Ascending aorta (tissue), 2 donors: ENCODE measurements around the gene RFPL3. TPM values are rescaled to one million over a fixed set of nuclear protein-coding genes. Genes with fewer than 3 reads are reported as not detected.

ENCODE experiments used
- DNase-seq, 2 donors: peaks; one replicate each; pipeline ENCODE4 v3.0.0-alpha.2; 2019; ENCODE audit warnings: low spot score in 2 of 2
- H3K27ac ChIP-seq, 2 donors: fragments of 200-600 bp; sonication (generic); one replicate each; pipeline ENCODE4 v1.5.1; 2016 to 2017; ENCODE audit warnings: mild to moderate bottlenecking in 1 of 2
- H3K27me3 ChIP-seq: fragments of 200-600 bp; sonication (generic); one replicate; pipeline ENCODE4 v1.5.1; 2017
- H3K36me3 ChIP-seq, 2 donors: fragments of 200-600 bp; sonication (generic); one replicate each; pipeline ENCODE4 v1.5.1; 2016
- H3K4me1 ChIP-seq, 2 donors: fragments of 200-600 bp; sonication (generic); one replicate each; pipeline ENCODE4 v1.5.1; 2016 to 2017; ENCODE audit warnings: mild to moderate bottlenecking in 1 of 2
- H3K4me3 ChIP-seq, 2 donors: fragments of 200-600 bp; sonication (generic); one replicate each; pipeline ENCODE4 v1.5.1; 2016 to 2017; ENCODE audit warnings: mild to moderate bottlenecking in 1 of 2
- H3K9me3 ChIP-seq, 2 donors: fragments of 200-600 bp; sonication (generic); one replicate each; pipeline ENCODE4 v1.5.1; 2016
- intact Hi-C: fragments of 100-400 bp; cut with DNase I; formaldehyde crosslinking; loops from one replicate; pipeline ENCODE4 v1.15.1; 2023
- total RNA-seq: library from RNA; depleted of rRNA; stranded (reverse); fragments of >200 nt; gene quantifications from one replicate; pipeline ENCODE4 v1.1.0, GENCODE V29; 2016
- TF ChIP-seq, protein P1 (sequence below), 3 experiments: fragments of 200-600 bp in 2 of 3; fragments of 450-650 bp in 1 of 3; sonication (generic) in 2 of 3; IDR thresholded peaks; one replicate each; pipeline ENCODE4 v1.5.1; 2016 to 2019; ENCODE audit warnings: antibody characterized with exemption in 3 of 3, mild to moderate bottlenecking in 1 of 3, moderate library complexity in 1 of 3

Gene RFPL3
- total RNA-seq, 1 donor from 2014 or later = not detected

- intact Hi-C loops = no loop called here
- TF ChIP-seq, protein P1, sequence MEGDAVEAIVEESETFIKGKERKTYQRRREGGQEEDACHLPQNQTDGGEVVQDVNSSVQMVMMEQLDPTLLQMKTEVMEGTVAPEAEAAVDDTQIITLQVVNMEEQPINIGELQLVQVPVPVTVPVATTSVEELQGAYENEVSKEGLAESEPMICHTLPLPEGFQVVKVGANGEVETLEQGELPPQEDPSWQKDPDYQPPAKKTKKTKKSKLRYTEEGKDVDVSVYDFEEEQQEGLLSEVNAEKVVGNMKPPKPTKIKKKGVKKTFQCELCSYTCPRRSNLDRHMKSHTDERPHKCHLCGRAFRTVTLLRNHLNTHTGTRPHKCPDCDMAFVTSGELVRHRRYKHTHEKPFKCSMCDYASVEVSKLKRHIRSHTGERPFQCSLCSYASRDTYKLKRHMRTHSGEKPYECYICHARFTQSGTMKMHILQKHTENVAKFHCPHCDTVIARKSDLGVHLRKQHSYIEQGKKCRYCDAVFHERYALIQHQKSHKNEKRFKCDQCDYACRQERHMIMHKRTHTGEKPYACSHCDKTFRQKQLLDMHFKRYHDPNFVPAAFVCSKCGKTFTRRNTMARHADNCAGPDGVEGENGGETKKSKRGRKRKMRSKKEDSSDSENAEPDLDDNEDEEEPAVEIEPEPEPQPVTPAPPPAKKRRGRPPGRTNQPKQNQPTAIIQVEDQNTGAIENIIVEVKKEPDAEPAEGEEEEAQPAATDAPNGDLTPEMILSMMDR (IDR thresholded peaks at IDR 0.05) = no peak
- no peak overlapping the region for H3K4me3 ChIP-seq
- no peak overlapping the region for H3K27ac ChIP-seq
- H3K4me1 ChIP-seq = no peaks in the 10 kb centered on the region
- no peaks in the 10 kb centered on the region for H3K36me3 ChIP-seq
- no peaks in the 10 kb centered on the region for H3K9me3 ChIP-seq
- H3K27me3 ChIP-seq = no peaks in the 10 kb centered on the region
- no peak for DNase-seq
These were observed 3.6 kb downstream of the RFPL3 start for GRCh38 chr22:32361257-32361656.

DNA sequence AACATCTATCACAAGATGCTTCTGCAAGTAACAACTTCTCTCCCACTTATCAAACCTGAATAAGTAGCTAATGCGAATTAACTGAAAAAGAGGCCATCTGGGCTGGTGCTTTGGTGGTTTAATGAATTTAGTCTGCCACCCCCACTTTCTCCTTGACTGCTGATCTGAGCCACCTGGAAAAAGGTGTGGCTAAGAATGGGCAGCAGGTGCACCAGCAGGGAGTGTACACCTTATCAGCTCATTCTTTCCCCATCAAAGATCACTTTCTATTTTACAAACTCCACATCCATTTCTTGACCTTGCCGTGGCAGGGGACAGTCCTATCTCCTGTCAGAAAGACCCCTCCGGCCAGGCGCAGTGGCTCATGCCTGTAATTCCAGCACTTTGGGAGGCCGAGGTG, 6.5 kb downstream of the RFPL3 start:
- no peaks in the 10 kb centered on the region for H3K4me1 ChIP-seq
- H3K9me3 ChIP-seq = no peaks in the 10 kb centered on the region
- no peak for DNase-seq
- intact Hi-C loops = no loop called here
- H3K4me3 ChIP-seq = no peak overlapping the region
- no peaks in the 10 kb centered on the region for H3K36me3 ChIP-seq
- H3K27me3 ChIP-seq = no peaks in the 10 kb centered on the region
- H3K27ac ChIP-seq = no peak overlapping the region
- TF ChIP-seq, protein P1 (IDR thresholded peaks at IDR 0.05) = no peak

- intact Hi-C loops = no loop called here
- H3K27me3 ChIP-seq = no peaks in the 10 kb centered on the region
- H3K4me3 ChIP-seq = no peak overlapping the region
- H3K27ac ChIP-seq = no peak overlapping the region
- no peaks in the 10 kb centered on the region for H3K9me3 ChIP-seq
- no peak for DNase-seq
- no peaks in the 10 kb centered on the region for H3K36me3 ChIP-seq
- no peaks in the 10 kb centered on the region for H3K4me1 ChIP-seq
- TF ChIP-seq, protein P1 (IDR thresholded peaks at IDR 0.05) = no peak
These were observed 18.2 kb downstream of the RFPL3 start for GRCh38 chr22:32375678-32376450.

GRCh38 chr22:32376681-32377080, 19.0 kb downstream of the RFPL3 start:
- intact Hi-C loops = no loop called here

GRCh38 chr22:32378707-32379272, 21.1 kb downstream of the RFPL3 start:
- no peaks in the 10 kb centered on the region for H3K4me1 ChIP-seq
- no peak overlapping the region for H3K27ac ChIP-seq
- TF ChIP-seq, protein P1 (IDR thresholded peaks at IDR 0.05) = peak in 2 of 3 experiments; percentile 13 to 16
- H3K9me3 ChIP-seq = no peaks in the 10 kb centered on the region
- intact Hi-C loops = no loop called here
- no peaks in the 10 kb centered on the region for H3K27me3 ChIP-seq
- H3K36me3 ChIP-seq = no peaks in the 10 kb centered on the region
- no peak for DNase-seq
- H3K4me3 ChIP-seq = no peak overlapping the region

More at GRCh38 chr22:32376681-32377080, 19.0 kb downstream of the RFPL3 start:
- no peaks in the 10 kb centered on the region for H3K36me3 ChIP-seq
- no peak overlapping the region for H3K27ac ChIP-seq
- TF ChIP-seq, protein P1 (IDR thresholded peaks at IDR 0.05) = no peak
- DNase-seq = no peak
- H3K27me3 ChIP-seq = no peaks in the 10 kb centered on the region
- no peaks in the 10 kb centered on the region for H3K9me3 ChIP-seq
- H3K4me3 ChIP-seq = no peak overlapping the region
- no peaks in the 10 kb centered on the region for H3K4me1 ChIP-seq
